HG02763 (cell line): ENCODE data around the gene SEC16A.

Experiments
- ATAC-seq: cut with Tn5 transposase; IDR thresholded peaks from one replicate; pipeline ENCODE4 v1.9.1; 2021; ENCODE audit warnings: mild to moderate bottlenecking, moderate library complexity; ENCODE audit not compliant: unreplicated experiment

The SEC16A gene

GRCh38 chr9:136402067-136402466 lies 80.8 kb downstream of the SEC16A start:
- ATAC-seq, result no peak

GRCh38 chr9:136401173-136401922 lies 81.5 kb downstream of the SEC16A start:
- ATAC-seq, result no peak

- peak; percentile 84 for ATAC-seq
Measured at GRCh38 chr9:136400038-136400834, 82.6 kb downstream of the SEC16A start, which contains the start of gene SNAPC4. Gene SNAPC4 (minus strand): TSS chr9:136400170. CDS start chr9:136398428, 1,742 bp downstream.

GRCh38 chr9:136399176-136400037 lies 83.4 kb downstream of the SEC16A start:
- ATAC-seq, result peak; percentile 21

- ATAC-seq, result no peak
Measured at GRCh38 chr9:136398286-136398685, 84.6 kb downstream of the SEC16A start.

- no peak for ATAC-seq
Measured at GRCh38 chr9:136397643-136398042, 85.2 kb downstream of the SEC16A start.

- no peak for ATAC-seq
Measured at GRCh38 chr9:136396219-136396515, 86.7 kb downstream of the SEC16A start.

- ATAC-seq, result no peak
Measured at GRCh38 chr9:136395345-136396218, 87.3 kb downstream of the SEC16A start.

GRCh38 chr9:136395020-136395340 lies 87.9 kb downstream of the SEC16A start:
- no peak for ATAC-seq

GRCh38 chr9:136394312-136395019 lies 88.4 kb downstream of the SEC16A start:
- ATAC-seq, result no peak

- no peak for ATAC-seq
Measured at GRCh38 chr9:136393531-136393930, 89.3 kb downstream of the SEC16A start.

GRCh38 chr9:136392538-136393449 lies 90.0 kb downstream of the SEC16A start:
- no peak for ATAC-seq

- ATAC-seq, result no peak
Measured at GRCh38 chr9:136391737-136392537, 90.9 kb downstream of the SEC16A start.
